ENCODE results near the gene CPZ.
A peak's percentile ranks its signal among the peaks of the same experiment; 100 is the strongest.

The CPZ gene

GRCh38 chr4:8579526-8580320 is 12.8 kb upstream of the CPZ start:
- DNase-seq: peak in 3 of 10 donors; percentile 14 to 65 (median 50)
- intact Hi-C loops (cut with DNase I): no loop called here

- intact Hi-C loops (cut with DNase I): no loop called here
- peak in 3 of 10 donors; percentile 68 to 84 (median 82) for DNase-seq
These were observed 12.1 kb upstream of the CPZ start, which contains the start of gene GPR78 for GRCh38 chr4:8580321-8581093. Gene GPR78, plus strand, starts transcription at chr4:8580392. Its CDS starts 591 bp downstream, at chr4:8580983.

GRCh38 chr4:8581094-8581861 is 11.3 kb upstream of the CPZ start:
- DNase-seq: peak in 3 of 10 donors; percentile 51 to 79 (median 61)
- intact Hi-C loops (cut with DNase I): no loop called here

GRCh38 chr4:8582016-8582415 is 10.5 kb upstream of the CPZ start:
- intact Hi-C loops (cut with DNase I): no loop called here
- peak in 2 of 10 donors; percentile 2 to 29 for DNase-seq

GRCh38 chr4:8582436-8582835 is 10.1 kb upstream of the CPZ start:
- peak in 4 of 10 donors; percentile 6 to 61 (median 34) for DNase-seq
- intact Hi-C loops (cut with DNase I): no loop called here

- peak in 4 of 10 donors; percentile 1 to 67 (median 21) for DNase-seq
- intact Hi-C loops (cut with DNase I): no loop called here
These were observed 9.5 kb upstream of the CPZ start for GRCh38 chr4:8582941-8583654.

GRCh38 chr4:8583655-8584025 is 8.9 kb upstream of the CPZ start:
- intact Hi-C loops (cut with DNase I): no loop called here
- peak in 4 of 10 donors; percentile 1 to 86 (median 53) for DNase-seq

GRCh38 chr4:8585186-8585585 is 7.4 kb upstream of the CPZ start:
- intact Hi-C loops (cut with DNase I): no loop called here
- DNase-seq: peak in 2 of 10 donors; percentile 31 to 62

GRCh38 chr4:8585721-8586212 is 6.8 kb upstream of the CPZ start:
- intact Hi-C loops (cut with DNase I): no loop called here
- DNase-seq: peak in 3 of 10 donors; percentile 43 to 67 (median 45)

GRCh38 chr4:8586246-8586645 is 6.3 kb upstream of the CPZ start:
- peak in 2 of 10 donors; percentile 1 to 19 for DNase-seq
- intact Hi-C loops (cut with DNase I): no loop called here

- peak in 6 of 10 donors; percentile 0 to 87 (median 52) for DNase-seq
These were observed 5.7 kb upstream of the CPZ start for GRCh38 chr4:8586671-8587468.

GRCh38 chr4:8587469-8588195 is 4.9 kb upstream of the CPZ start:
- intact Hi-C loops (cut with DNase I): no loop called here
- DNase-seq: peak in 5 of 10 donors; percentile 2 to 70 (median 35)

More at GRCh38 chr4:8586671-8587468, 5.7 kb upstream of the CPZ start:
- intact Hi-C loops (cut with DNase I): no loop called here

- DNase-seq: peak in 2 of 10 donors; percentile 40 to 56
- intact Hi-C loops (cut with DNase I): no loop called here
These were observed 4.4 kb upstream of the CPZ start for GRCh38 chr4:8588196-8588470.

- intact Hi-C loops (cut with DNase I): no loop called here
- peak in 4 of 10 donors; percentile 2 to 79 (median 36) for DNase-seq
These were observed 3.2 kb upstream of the CPZ start for GRCh38 chr4:8589336-8589735.

- intact Hi-C loops (cut with DNase I): loop anchor here (5.0 kb wide), 1 partner anchor 348 kb away; no protein-coding TSS in a partner anchor
- DNase-seq: peak in 7 of 10 donors; percentile 25 to 91 (median 55)
These were observed 2.6 kb upstream of the CPZ start for GRCh38 chr4:8589823-8590545.

- DNase-seq: peak in 3 of 10 donors; percentile 19 to 54 (median 27)
- intact Hi-C loops (cut with DNase I): loop anchor here (5.0 kb wide), 1 partner anchor 348 kb away; no protein-coding TSS in a partner anchor
These were observed 2.1 kb upstream of the CPZ start for GRCh38 chr4:8590546-8590880.

- intact Hi-C loops (cut with DNase I): loop anchor here (5.0 kb wide), 1 partner anchor 349 kb away; no protein-coding TSS in a partner anchor
- DNase-seq: peak in 3 of 10 donors; percentile 58 to 71 (median 70)
These were observed 1.5 kb upstream of the CPZ start for GRCh38 chr4:8591114-8591513.

Measured in posterior cingulate gyrus (tissue), 11 donors.